HepG2 (cell line): ENCODE data around the gene RFXANK. TPM values are rescaled to one million over a fixed set of nuclear protein-coding genes. Genes with fewer than 3 reads are reported as not detected.
A peak's percentile ranks its signal among the peaks of the same experiment; 100 is the strongest.

ENCODE experiments used
- ATAC-seq: fragments of 200-7000 bp; cut with Tn5 transposase; 3 replicates; pipeline ENCODE4 v1.9.1; 2020; ENCODE audit warnings: mild to moderate bottlenecking, moderate library complexity
- BruUV-seq: library from RNA; stranded (reverse); fragments of 400-500 nt; replicated peaks from 2 replicates; lab custom pipeline; 2021; lab: Mats Ljungman, UMichigan
- CTCF ChIA-PET: fragments of 300-600 bp; formaldehyde crosslinking; extraction: SDS; loops from one replicate; lab custom pipeline; 2021; ENCODE audit warnings: low total read pairs, inconsistent platforms, low intra/inter-chr PET ratio; lab: Yijun Ruan, JAX
- POLR2A ChIA-PET: fragments of 350-600 bp; sonication (Branson Sonifier 250); formaldehyde crosslinking; loops from one replicate; lab custom pipeline; 2020; ENCODE audit warnings: antibody characterized with exemption, inconsistent platforms; lab: Yijun Ruan, JAX
- DNase-seq: peaks from one replicate; pipeline ENCODE4 v3.0.0-alpha.2; 2015; ENCODE audit warnings: low spot score
- FAIRE-seq: peaks from 3 replicates; lab custom pipeline; 2011; peaks lifted over from hg19 to GRCh38; lab: Jason Lieb, UNC
- H2AFZ ChIP-seq: one replicate; pipeline ENCODE4 v1.6.1; 2011; ENCODE audit warnings: low read length, inconsistent platforms
- H3K27ac ChIP-seq: fragments of 300-600 bp; 3 replicates; pipeline ENCODE4 v1.8.0; 2011; ENCODE audit warnings: mixed run types, mild to moderate bottlenecking, mixed read lengths, low read length, inconsistent platforms; ENCODE audit not compliant: insufficient read depth; ENCODE audit errors: extremely low read length
- H3K27me3 ChIP-seq, 2 experiments: fragments of 200-600 bp in 1 of 2; 2 replicates in 1 of 2; 3 replicates in 1 of 2; pipeline versions ENCODE4 v1.6.0 to v1.8.0; 2011; ENCODE audit warnings: low read length in 2 of 2, mild to moderate bottlenecking in 2 of 2, moderate library complexity in 2 of 2, inconsistent platforms in 1 of 2; ENCODE audit not compliant: insufficient read depth in 2 of 2, control insufficient read depth in 1 of 2
- H3K36me3 ChIP-seq, 2 experiments: fragments of 200-600 bp in 1 of 2; replicated peaks in 1 of 2; 2 replicates in 1 of 2; 3 replicates in 1 of 2; pipeline versions ENCODE4 v1.5.1 to v1.8.0; 2011; ENCODE audit warnings: low read length in 2 of 2, inconsistent platforms in 1 of 2; ENCODE audit not compliant: insufficient read depth in 2 of 2, control insufficient read depth in 1 of 2
- H3K4me1 ChIP-seq: 2 replicates; pipeline ENCODE4 v1.5.1; 2012; ENCODE audit warnings: low read length, inconsistent platforms; ENCODE audit not compliant: insufficient read depth
- H3K4me2 ChIP-seq: 2 replicates; pipeline ENCODE4 v1.6.0; 2011; ENCODE audit warnings: low read depth, low read length, inconsistent platforms
- H3K4me3 ChIP-seq, 3 experiments: fragments of 200-600 bp in 1 of 3; sonication (generic), shearing (Covaris generic) in 1 of 3; replicated peaks in 1 of 3; 2 replicates each; pipeline ENCODE4 v1.5.1; 2011 to 2016; ENCODE audit warnings: low read length in 3 of 3, inconsistent platforms in 2 of 3, low read depth in 2 of 3, mild to moderate bottlenecking in 2 of 3, control low read depth in 1 of 3, mixed read lengths in 1 of 3; ENCODE audit not compliant: insufficient read depth in 1 of 3
- H3K79me2 ChIP-seq: one replicate; pipeline ENCODE4 v1.6.1; 2011; ENCODE audit warnings: low read length, inconsistent platforms; ENCODE audit not compliant: insufficient read depth
- H3K9ac ChIP-seq: 2 replicates; pipeline ENCODE4 v1.6.0; 2011; ENCODE audit warnings: mild to moderate bottlenecking, low read depth, low read length, inconsistent platforms; ENCODE audit not compliant: insufficient read depth
- H3K9me3 ChIP-seq: 2 replicates; pipeline ENCODE4 v1.5.1; 2012; ENCODE audit warnings: mild to moderate bottlenecking, low read length
- H4K20me1 ChIP-seq: 2 replicates; pipeline ENCODE4 v1.6.0; 2011; ENCODE audit warnings: inconsistent platforms, mild to moderate bottlenecking, low read length, moderate library complexity; ENCODE audit not compliant: insufficient read depth
- GRHL1 ChIP-seq: sonication (generic); formaldehyde crosslinking; conservative IDR thresholded peaks from 2 replicates; pipeline ENCODE4 v1.8.0; 2022; ENCODE audit warnings: missing genetic modification reagents
- PAX8 ChIP-seq: sonication (generic); formaldehyde crosslinking; IDR thresholded peaks from 2 replicates; pipeline ENCODE4 v1.8.0; 2022; ENCODE audit warnings: mild to moderate bottlenecking, missing genetic modification reagents, borderline replicate concordance
- ZBTB10 ChIP-seq: sonication (generic); formaldehyde crosslinking; IDR thresholded peaks from 2 replicates; pipeline ENCODE4 v1.4.0; 2020; ENCODE audit warnings: missing genetic modification reagents, borderline replicate concordance
- ZNF3 ChIP-seq: IDR thresholded peaks from 2 replicates; pipeline ENCODE4 v1.7.0; 2017; ENCODE audit warnings: inconsistent platforms
- ZNF484 ChIP-seq: sonication (generic); formaldehyde crosslinking; IDR thresholded peaks from 2 replicates; pipeline ENCODE4 v1.5.1; 2020; ENCODE audit warnings: mild to moderate bottlenecking, low read depth, missing genetic modification reagents, borderline replicate concordance
- ZNF615 ChIP-seq: sonication (generic); formaldehyde crosslinking; IDR thresholded peaks from 2 replicates; pipeline ENCODE4 v1.5.0; 2020; ENCODE audit warnings: mild to moderate bottlenecking, missing genetic modification reagents, borderline replicate concordance
- ZNF816 ChIP-seq: sonication (generic); formaldehyde crosslinking; IDR thresholded peaks from 2 replicates; pipeline ENCODE4 v1.8.0; 2022; ENCODE audit warnings: missing genetic modification reagents, mild to moderate bottlenecking, borderline replicate concordance
- ZNF850 ChIP-seq: sonication (generic); formaldehyde crosslinking; conservative IDR thresholded peaks from 2 replicates; pipeline ENCODE4 v1.9.0; 2021; ENCODE audit warnings: mild to moderate bottlenecking, missing genetic modification reagents
- WGBS: methylation state at CpG from one replicate; pipeline ENCODE4 v1.1.6; 2017; ENCODE audit warnings: low lambda C conversion rate; 5-methylcytosine and 5-hydroxymethylcytosine counted together
- in situ Hi-C: cut with HindIII; loops from 2 replicates; pipeline ENCODE4 v1.10.0; 2017; ENCODE audit warnings: low pct_unique_long_range_greater_than_20kb; ENCODE audit not compliant: extremely low pct_ligation_motif_present
- intact Hi-C: fragments of 100-400 bp; cut with micrococcal nuclease; formaldehyde crosslinking; loops from one replicate; pipeline ENCODE4 v1.10.0; 2022; ENCODE audit not compliant: unreplicated experiment
- polyA plus RNA-seq, 8 experiments: library from polyadenylated mRNA; depleted of rRNA in 3 of 8; stranded (reverse) in 7 of 8; unstranded in 1 of 8; fragments of >200 nt; fragmentation: Illumina TruSeq in 4 of 8; extraction: Trizol in 4 of 8; gene quantifications; 2 replicates each; pipeline versions ENCODE4 v1.2.1 to v1.2.3, GENCODE V29; 2011 to 2016; ENCODE audit warnings: low read depth in 4 of 8, missing spikeins in 1 of 8, mixed read lengths in 1 of 8; ENCODE audit not compliant: insufficient read depth in 1 of 8
- total RNA-seq, 5 experiments: library from RNA; depleted of rRNA; stranded (reverse); fragments of >200 nt; fragmentation: Illumina TruSeq; extraction: Trizol; gene quantifications; 2 replicates each; pipeline ENCODE4 v1.2.3, GENCODE V29; 2016; ENCODE audit warnings: low read depth in 1 of 5
- TF ChIP-seq, protein P1 (sequence below): sonication (generic); formaldehyde crosslinking; IDR thresholded peaks from 2 replicates; pipeline ENCODE4 v1.4.0; 2020; ENCODE audit warnings: missing genetic modification reagents, borderline replicate concordance

Gene RFXANK
- total and polyA plus RNA-seq, 2 of the 13 experiments (the other 11 are each of a cell fraction or from before 2014, with no cell fraction given): 49.9 to 80.7 TPM

- TF ChIP-seq GRHL1 (no peak), ZNF484 (CRISPR knock-in tag) (no peak), ZNF615 (CRISPR knock-in tag) (no peak), PAX8 (no peak), ZNF850 (CRISPR knock-in tag) (no peak), ZNF816 (CRISPR knock-in tag) (no peak), ZBTB10 (CRISPR knock-in tag) (no peak)
- TF ChIP-seq, all 625 proteins: peak for 0
Observed at GRCh38 chr19:19157808-19158207, 34.2 kb upstream of the RFXANK start (continued).

- in situ Hi-C loops: no loop called here
Observed at GRCh38 chr19:19159534-19159933, 32.5 kb upstream of the RFXANK start.

More at GRCh38 chr19:19159534-19159933, 32.5 kb upstream of the RFXANK start:
- POLR2A ChIA-PET: no interaction called here
- H3K27me3 ChIP-seq: no peaks in the 10 kb centered on the region
- FAIRE-seq (no peak), DNase-seq (no peak), ATAC-seq (no peak)
- intact Hi-C loops: no loop called here
- H3K4me2 ChIP-seq: no peak overlapping the region
- no TSS peak for BruUV-seq
- H2AFZ ChIP-seq: no peak overlapping the region
- WGBS: 89% methylated on average over 4 of the region's 4 CpGs
- no peaks in the 10 kb centered on the region for H3K4me1 ChIP-seq
- H3K79me2 ChIP-seq: no peaks in the 10 kb centered on the region
- TF ChIP-seq ZNF3 (CRISPR knock-in tag): peak; percentile 91
- TF ChIP-seq, protein P1, sequence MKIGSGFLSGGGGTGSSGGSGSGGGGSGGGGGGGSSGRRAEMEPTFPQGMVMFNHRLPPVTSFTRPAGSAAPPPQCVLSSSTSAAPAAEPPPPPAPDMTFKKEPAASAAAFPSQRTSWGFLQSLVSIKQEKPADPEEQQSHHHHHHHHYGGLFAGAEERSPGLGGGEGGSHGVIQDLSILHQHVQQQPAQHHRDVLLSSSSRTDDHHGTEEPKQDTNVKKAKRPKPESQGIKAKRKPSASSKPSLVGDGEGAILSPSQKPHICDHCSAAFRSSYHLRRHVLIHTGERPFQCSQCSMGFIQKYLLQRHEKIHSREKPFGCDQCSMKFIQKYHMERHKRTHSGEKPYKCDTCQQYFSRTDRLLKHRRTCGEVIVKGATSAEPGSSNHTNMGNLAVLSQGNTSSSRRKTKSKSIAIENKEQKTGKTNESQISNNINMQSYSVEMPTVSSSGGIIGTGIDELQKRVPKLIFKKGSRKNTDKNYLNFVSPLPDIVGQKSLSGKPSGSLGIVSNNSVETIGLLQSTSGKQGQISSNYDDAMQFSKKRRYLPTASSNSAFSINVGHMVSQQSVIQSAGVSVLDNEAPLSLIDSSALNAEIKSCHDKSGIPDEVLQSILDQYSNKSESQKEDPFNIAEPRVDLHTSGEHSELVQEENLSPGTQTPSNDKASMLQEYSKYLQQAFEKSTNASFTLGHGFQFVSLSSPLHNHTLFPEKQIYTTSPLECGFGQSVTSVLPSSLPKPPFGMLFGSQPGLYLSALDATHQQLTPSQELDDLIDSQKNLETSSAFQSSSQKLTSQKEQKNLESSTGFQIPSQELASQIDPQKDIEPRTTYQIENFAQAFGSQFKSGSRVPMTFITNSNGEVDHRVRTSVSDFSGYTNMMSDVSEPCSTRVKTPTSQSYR (CRISPR knock-in tag): no peak
- no peak overlapping the region for H3K27ac ChIP-seq
- no peaks in the 10 kb centered on the region for H3K9me3 ChIP-seq
- CTCF ChIA-PET: no interaction called here
- no peak overlapping the region for H3K9ac ChIP-seq
- H3K4me3 ChIP-seq: no peak overlapping the region
- no peaks in the 10 kb centered on the region for H4K20me1 ChIP-seq
- no peaks in the 10 kb centered on the region for H3K36me3 ChIP-seq
